Activated CD8-positive, alpha-beta T cell treated with anti-CD3 and anti-CD28 coated beads for 36 hours (primary cell): Measurements from ENCODE around the gene SLCO6A1. TPM values are rescaled to one million over a fixed set of nuclear protein-coding genes. Genes with fewer than 3 reads are reported as not detected.

ENCODE experiments used
- ATAC-seq: fragments of 200-7000 bp; cut with Tn5 transposase; one replicate; pipeline ENCODE4 v1.10.0; 2021; ENCODE audit warnings: mild to moderate bottlenecking, moderate library complexity
- CTCF ChIA-PET: fragments of 350-600 bp; sonication (Branson Sonifier 250); formaldehyde crosslinking; loops from one replicate; lab custom pipeline; 2021; ENCODE audit warnings: antibody characterized with exemption; lab: Charles Lee
- POLR2A ChIA-PET: fragments of 350-600 bp; sonication (Branson Sonifier 250); formaldehyde crosslinking; loops from one replicate; lab custom pipeline; 2021; ENCODE audit warnings: antibody characterized with exemption; lab: Charles Lee
- DNase-seq: peaks from one replicate; pipeline ENCODE4 v3.0.0-alpha.2; 2020
- H3K27ac Mint-ChIP-seq: one replicate; pipeline ENCODE4 v1.8.0; 2021; ENCODE audit warnings: mild to moderate bottlenecking, mixed read lengths
- H3K27me3 Mint-ChIP-seq: one replicate; pipeline ENCODE4 v1.8.0; 2021; ENCODE audit warnings: mixed read lengths
- H3K36me3 Mint-ChIP-seq: one replicate; pipeline ENCODE4 v1.8.0; 2021; ENCODE audit warnings: low read depth, mixed read lengths
- H3K4me1 Mint-ChIP-seq: one replicate; pipeline ENCODE4 v1.8.0; 2021; ENCODE audit warnings: low read depth, mixed read lengths
- H3K4me3 Mint-ChIP-seq: one replicate; pipeline ENCODE4 v1.8.0; 2021; ENCODE audit warnings: mild to moderate bottlenecking, moderate library complexity, mixed read lengths
- H3K9me3 Mint-ChIP-seq: one replicate; pipeline ENCODE4 v1.8.0; 2021; ENCODE audit warnings: mixed read lengths
- intact Hi-C: fragments of 100-400 bp; cut with micrococcal nuclease; formaldehyde crosslinking; loops from one replicate; pipeline ENCODE4 v1.10.0; 2022
- total RNA-seq, 2 experiments: library from RNA; stranded (reverse); gene quantifications; one replicate each; pipeline ENCODE4 v1.2.3, GENCODE V29; 2021
- TF ChIP-seq, protein P1 (sequence below): fragments of 200-600 bp; IDR thresholded peaks from one replicate; pipeline ENCODE4 v1.8.0; 2022; ENCODE audit warnings: antibody characterized with exemption, mild to moderate bottlenecking

Gene SLCO6A1
- total RNA-seq, 2 experiments from 2014 or later, result not detected

DNA sequence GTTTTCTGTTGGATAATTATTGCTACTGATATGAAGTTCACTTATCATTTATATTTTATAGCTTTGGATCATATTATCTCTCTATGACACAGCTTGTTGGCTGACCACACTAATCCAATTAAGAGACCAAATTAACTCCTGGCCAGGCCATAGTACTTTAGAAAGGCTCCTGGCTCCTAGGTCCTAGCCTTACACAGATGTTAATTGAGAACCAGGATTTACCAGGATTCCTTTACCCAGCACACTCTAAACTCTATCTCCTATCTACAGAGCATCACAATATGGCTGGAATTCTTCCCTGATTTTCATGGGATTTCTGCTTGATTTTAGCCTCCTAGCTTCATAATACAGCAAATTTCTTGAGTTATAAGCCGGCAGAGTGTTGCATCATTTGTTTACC lies 80.3 kb downstream of the SLCO6A1 start:
- Mint-ChIP-seq H3K9me3 (no peaks in the 10 kb centered on the region), H3K27ac (no peak overlapping the region), H3K27me3 (no peaks in the 10 kb centered on the region), H3K4me1 (no peaks in the 10 kb centered on the region), H3K4me3 (no peak overlapping the region), H3K36me3 (no peaks in the 10 kb centered on the region)
- POLR2A ChIA-PET, result no interaction called here
- TF ChIP-seq, protein P1, sequence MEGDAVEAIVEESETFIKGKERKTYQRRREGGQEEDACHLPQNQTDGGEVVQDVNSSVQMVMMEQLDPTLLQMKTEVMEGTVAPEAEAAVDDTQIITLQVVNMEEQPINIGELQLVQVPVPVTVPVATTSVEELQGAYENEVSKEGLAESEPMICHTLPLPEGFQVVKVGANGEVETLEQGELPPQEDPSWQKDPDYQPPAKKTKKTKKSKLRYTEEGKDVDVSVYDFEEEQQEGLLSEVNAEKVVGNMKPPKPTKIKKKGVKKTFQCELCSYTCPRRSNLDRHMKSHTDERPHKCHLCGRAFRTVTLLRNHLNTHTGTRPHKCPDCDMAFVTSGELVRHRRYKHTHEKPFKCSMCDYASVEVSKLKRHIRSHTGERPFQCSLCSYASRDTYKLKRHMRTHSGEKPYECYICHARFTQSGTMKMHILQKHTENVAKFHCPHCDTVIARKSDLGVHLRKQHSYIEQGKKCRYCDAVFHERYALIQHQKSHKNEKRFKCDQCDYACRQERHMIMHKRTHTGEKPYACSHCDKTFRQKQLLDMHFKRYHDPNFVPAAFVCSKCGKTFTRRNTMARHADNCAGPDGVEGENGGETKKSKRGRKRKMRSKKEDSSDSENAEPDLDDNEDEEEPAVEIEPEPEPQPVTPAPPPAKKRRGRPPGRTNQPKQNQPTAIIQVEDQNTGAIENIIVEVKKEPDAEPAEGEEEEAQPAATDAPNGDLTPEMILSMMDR, result no peak
- CTCF ChIA-PET, result no interaction called here
- no peak for ATAC-seq
- DNase-seq, result no peak
- intact Hi-C loops, result no loop called here

DNA sequence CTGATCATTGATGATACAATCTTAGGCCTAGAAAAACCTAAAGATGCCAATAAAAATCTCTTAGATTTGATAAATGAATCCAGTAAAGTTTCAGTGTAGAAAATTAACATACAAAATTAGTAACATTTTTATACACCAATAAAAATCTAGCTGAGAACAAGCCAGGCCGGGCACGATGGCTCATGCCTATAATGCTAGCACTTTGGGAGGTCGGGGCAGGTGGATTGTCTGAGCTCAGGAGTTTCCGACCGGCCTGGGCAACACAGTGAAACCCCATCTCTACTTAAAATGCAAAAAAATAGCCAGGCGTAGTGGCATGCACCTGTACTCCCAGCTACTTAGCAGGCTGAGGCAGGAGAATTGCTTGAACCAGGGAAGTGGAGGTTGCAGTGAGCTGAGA lies 84.4 kb downstream of the SLCO6A1 start:
- Mint-ChIP-seq H3K4me1 (no peaks in the 10 kb centered on the region), H3K27me3 (no peaks in the 10 kb centered on the region), H3K4me3 (no peak overlapping the region), H3K36me3 (no peaks in the 10 kb centered on the region), H3K9me3 (no peaks in the 10 kb centered on the region), H3K27ac (no peak overlapping the region)
- ChIA-PET POLR2A (no interaction called here), CTCF (no interaction called here)
- ATAC-seq (no peak), DNase-seq (no peak)
- TF ChIP-seq, protein P1, result no peak
- intact Hi-C loops, result no loop called here

DNA sequence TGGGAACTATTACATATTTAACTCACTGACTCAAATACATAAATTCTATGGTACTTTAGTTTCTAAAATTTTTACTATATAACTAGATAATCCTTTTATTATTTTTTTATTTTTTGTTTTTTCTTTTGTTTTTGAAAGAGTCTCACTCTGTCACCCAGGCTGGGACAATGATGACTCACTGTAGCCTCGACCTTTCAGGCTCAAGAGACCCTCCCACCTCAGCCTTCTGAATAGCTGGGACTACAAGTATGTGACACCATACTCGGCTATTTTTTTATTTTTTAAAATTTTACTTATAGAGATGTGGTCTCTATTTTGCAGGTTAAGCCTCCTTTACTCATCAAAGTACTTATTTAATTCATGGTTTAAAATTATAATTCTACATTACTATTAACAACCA lies 110.6 kb downstream of the SLCO6A1 start:
- peaks cover 5% of the 10 kb centered on the region for H3K9me3 Mint-ChIP-seq
- DNase-seq (no peak), ATAC-seq (no peak)
- TF ChIP-seq, protein P1, result no peak
- intact Hi-C loops, result no loop called here
- no peaks in the 10 kb centered on the region for H3K4me1 Mint-ChIP-seq
- no peak overlapping the region for H3K27ac Mint-ChIP-seq
- CTCF ChIA-PET, result no interaction called here
- peaks cover 1% of the 10 kb centered on the region for H3K27me3 Mint-ChIP-seq
- no peak overlapping the region for H3K4me3 Mint-ChIP-seq
- POLR2A ChIA-PET, result no interaction called here
- no peaks in the 10 kb centered on the region for H3K36me3 Mint-ChIP-seq

DNA sequence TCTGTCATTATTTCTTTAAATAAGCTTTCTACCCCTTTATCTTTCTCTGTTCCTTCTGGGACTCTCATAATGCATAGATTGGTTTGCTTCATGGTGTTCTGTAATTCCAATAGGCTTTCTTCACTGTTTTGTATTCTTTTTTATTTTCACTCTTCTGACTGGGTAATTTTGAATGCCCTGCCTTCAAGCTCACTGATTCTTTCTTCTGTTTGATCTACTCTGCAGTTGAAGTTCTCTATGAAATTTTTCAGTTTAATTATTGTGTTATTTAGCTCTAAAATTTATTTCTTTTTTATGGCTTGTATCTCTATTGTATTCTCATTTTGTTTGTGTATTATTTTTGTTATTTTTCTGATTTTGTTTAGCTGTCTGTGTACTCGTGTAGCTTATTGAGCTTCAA lies 113.4 kb downstream of the SLCO6A1 start:
- no peaks in the 10 kb centered on the region for H3K4me1 Mint-ChIP-seq
- intact Hi-C loops, result no loop called here
- peaks cover 5% of the 10 kb centered on the region for H3K9me3 Mint-ChIP-seq
- ChIA-PET CTCF (no interaction called here), POLR2A (no interaction called here)
- no peaks in the 10 kb centered on the region for H3K36me3 Mint-ChIP-seq
- H3K4me3 Mint-ChIP-seq, result no peak overlapping the region
- no peak overlapping the region for H3K27ac Mint-ChIP-seq
- TF ChIP-seq, protein P1, result no peak
- no peaks in the 10 kb centered on the region for H3K27me3 Mint-ChIP-seq
- DNase-seq, result no peak
- no peak for ATAC-seq

DNA sequence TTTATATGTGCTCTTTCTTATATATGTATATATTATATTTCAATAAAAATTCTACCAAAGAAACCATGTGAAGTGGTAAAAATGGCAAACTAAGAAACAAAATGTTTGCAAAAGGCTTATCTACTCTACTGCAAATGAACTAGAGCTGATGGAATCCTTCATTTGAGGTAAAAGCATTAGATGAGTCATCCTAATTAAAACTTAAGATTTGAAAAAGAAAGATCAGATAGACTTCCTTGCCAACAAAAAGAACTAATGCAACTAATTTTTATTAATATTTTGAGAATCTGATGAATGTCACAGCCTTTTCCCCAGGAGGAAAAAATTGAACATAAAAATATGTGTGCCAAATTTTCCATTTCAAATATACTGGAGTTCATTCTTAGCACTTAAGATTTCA lies 118.6 kb downstream of the SLCO6A1 start:
- Mint-ChIP-seq H3K36me3 (no peaks in the 10 kb centered on the region), H3K27ac (no peak overlapping the region), H3K4me1 (no peaks in the 10 kb centered on the region), H3K9me3 (no peaks in the 10 kb centered on the region), H3K27me3 (no peaks in the 10 kb centered on the region), H3K4me3 (no peak overlapping the region)
- TF ChIP-seq, protein P1, result no peak
- CTCF ChIA-PET, result no interaction called here
- no peak for ATAC-seq
- intact Hi-C loops, result no loop called here
- no peak for DNase-seq
- POLR2A ChIA-PET, result no interaction called here
